HepG2 (cell line): ENCODE results near the gene ABCF1. TPM values are rescaled to one million over a fixed set of nuclear protein-coding genes. Genes with fewer than 3 reads are reported as not detected.

ENCODE experiments used
- CC2D1A ChIP-seq: sonication (generic); formaldehyde crosslinking; IDR thresholded peaks from 2 replicates; pipeline ENCODE4 v1.8.1; 2023; ENCODE audit warnings: mild to moderate bottlenecking, missing genetic modification reagents
- ELF4 ChIP-seq: sonication (generic); formaldehyde crosslinking; IDR thresholded peaks from 2 replicates; pipeline ENCODE4 v1.5.0; 2020; ENCODE audit warnings: missing genetic modification reagents, mild to moderate bottlenecking, moderate library complexity, borderline replicate concordance
- FOXK2 ChIP-seq: fragments of 450-650 bp; IDR thresholded peaks from 2 replicates; pipeline ENCODE4 v1.6.1; 2016
- FOXP4 ChIP-seq: sonication (generic); formaldehyde crosslinking; IDR thresholded peaks from 2 replicates; pipeline ENCODE4 v1.4.0; 2020; ENCODE audit warnings: missing genetic modification reagents
- GLI4 ChIP-seq: sonication (generic); formaldehyde crosslinking; IDR thresholded peaks from 2 replicates; pipeline ENCODE4 v1.5.1; 2020; ENCODE audit warnings: missing genetic modification reagents, mild to moderate bottlenecking, moderate library complexity, borderline replicate concordance
- KMT2A ChIP-seq: sonication (generic); formaldehyde crosslinking; IDR thresholded peaks from 2 replicates; pipeline ENCODE4 v1.4.0; 2020; ENCODE audit warnings: missing genetic modification reagents
- PAXIP1 ChIP-seq: sonication (generic); formaldehyde crosslinking; conservative IDR thresholded peaks from 2 replicates; pipeline ENCODE4 v1.4.0; 2020; ENCODE audit warnings: mild to moderate bottlenecking, missing genetic modification reagents, moderate library complexity
- PCBP2 ChIP-seq: fragments of 200-400 bp; formaldehyde crosslinking; optimal IDR thresholded peaks from 2 replicates; pipeline ENCODE3; 2018; ENCODE audit warnings: low read length, low read depth; ENCODE audit not compliant: poor library complexity, severe bottlenecking
- ZBTB46 ChIP-seq: sonication (generic); formaldehyde crosslinking; IDR thresholded peaks from 2 replicates; pipeline ENCODE4 v1.4.0; 2020; ENCODE audit warnings: mild to moderate bottlenecking, missing genetic modification reagents, borderline replicate concordance
- ZMYM2 ChIP-seq: sonication (generic); formaldehyde crosslinking; IDR thresholded peaks from 2 replicates; pipeline ENCODE4 v1.8.0; 2022; ENCODE audit warnings: mild to moderate bottlenecking, missing genetic modification reagents
- ZNF431 ChIP-seq: sonication (generic); formaldehyde crosslinking; IDR thresholded peaks from 2 replicates; pipeline ENCODE4 v1.9.0; 2022; ENCODE audit warnings: missing genetic modification reagents, low read depth, mild to moderate bottlenecking, borderline replicate concordance
- ZNF503 ChIP-seq: sonication (generic); formaldehyde crosslinking; IDR thresholded peaks from 2 replicates; pipeline ENCODE4 v1.4.0; 2020; ENCODE audit warnings: missing genetic modification reagents
- ZNF512B ChIP-seq: sonication (generic); formaldehyde crosslinking; IDR thresholded peaks from 2 replicates; pipeline ENCODE4 v1.5.1; 2020; ENCODE audit warnings: missing genetic modification reagents, mild to moderate bottlenecking, borderline replicate concordance
- ZNF543 ChIP-seq: sonication (generic); formaldehyde crosslinking; IDR thresholded peaks from 2 replicates; pipeline ENCODE4 v1.4.0; 2020; ENCODE audit warnings: mild to moderate bottlenecking, missing genetic modification reagents
- ZNF761 ChIP-seq: sonication (generic); formaldehyde crosslinking; conservative IDR thresholded peaks from 2 replicates; pipeline ENCODE4 v1.4.0; 2020; ENCODE audit warnings: mild to moderate bottlenecking, missing genetic modification reagents
- ZNF883 ChIP-seq: sonication (generic); formaldehyde crosslinking; IDR thresholded peaks from 2 replicates; pipeline ENCODE4 v1.5.1; 2020; ENCODE audit warnings: mild to moderate bottlenecking, missing genetic modification reagents; ENCODE audit errors: not compliant biosample characterization
- polyA plus RNA-seq, 8 experiments: library from polyadenylated mRNA; depleted of rRNA in 3 of 8; stranded (reverse) in 7 of 8; unstranded in 1 of 8; fragments of >200 nt; fragmentation: Illumina TruSeq in 4 of 8; extraction: Trizol in 4 of 8; gene quantifications; 2 replicates each; pipeline versions ENCODE4 v1.2.1 to v1.2.3, GENCODE V29; 2011 to 2016; ENCODE audit warnings: low read depth in 4 of 8, missing spikeins in 1 of 8, mixed read lengths in 1 of 8; ENCODE audit not compliant: insufficient read depth in 1 of 8
- total RNA-seq, 5 experiments: library from RNA; depleted of rRNA; stranded (reverse); fragments of >200 nt; fragmentation: Illumina TruSeq; extraction: Trizol; gene quantifications; 2 replicates each; pipeline ENCODE4 v1.2.3, GENCODE V29; 2016; ENCODE audit warnings: low read depth in 1 of 5

Gene ABCF1
- total and polyA plus RNA-seq, 2 of the 13 experiments (the other 11 are each of a cell fraction or from before 2014, with no cell fraction given), result 25.4 to 98.9 TPM

GRCh38 chr6:30616811-30617564, 45.7 kb downstream of the ABCF1 start, which contains the start of gene PPP1R10 (continued):
- peak; percentile 57 for TF ChIP-seq PAXIP1 (CRISPR knock-in tag)
- TF ChIP-seq ELF4 (CRISPR knock-in tag), result peak; percentile 99; the same call in 1 of the 2 replicates
- no peak for TF ChIP-seq GLI4
- TF ChIP-seq FOXK2, result peak; percentile 80
- peak; percentile 31 for TF ChIP-seq PCBP2
- TF ChIP-seq ZMYM2 (CRISPR knock-in tag), result no peak
- no peak for TF ChIP-seq ZBTB46 (CRISPR knock-in tag)
- peak; percentile 89 for TF ChIP-seq ZNF503 (CRISPR knock-in tag)
- TF ChIP-seq ZNF512B (CRISPR knock-in tag), result no peak
- TF ChIP-seq KMT2A (CRISPR knock-in tag), result no peak
- TF ChIP-seq ZNF883 (CRISPR knock-in tag), result no peak
- TF ChIP-seq FOXP4 (CRISPR knock-in tag), result no peak; the same call in 1 of the 2 replicates
- 0 out of 2 replicates have a peak, but pooled peaks have one; percentile 77 for TF ChIP-seq ZNF543 (CRISPR knock-in tag)
- TF ChIP-seq ZNF761 (CRISPR knock-in tag), result no peak
- TF ChIP-seq CC2D1A (CRISPR knock-in tag), result no peak
- TF ChIP-seq ZNF431, result peak; percentile 80; the same call in 1 of the 2 replicates
